Liver (tissue), 3 donors: ENCODE measurements around the gene TRMT10A.

Experiments
- EGR1 ChIP-seq, 2 donors: IDR thresholded peaks; 2 replicates each; pipeline ENCODE4 v1.6.1; 2016 to 2018; ENCODE audit warnings: antibody characterized with exemption in 2 of 2, low read depth in 2 of 2
- GABPA ChIP-seq, 2 donors: IDR thresholded peaks in 1 of 2; conservative IDR thresholded peaks in 1 of 2; 2 replicates each; pipeline ENCODE4 v1.6.1; 2016; ENCODE audit warnings: antibody characterized with exemption in 2 of 2, mild to moderate bottlenecking in 1 of 2, moderate library complexity in 1 of 2
- HNF4G ChIP-seq: IDR thresholded peaks from 2 replicates; pipeline ENCODE4 v1.6.1; 2016; ENCODE audit warnings: antibody characterized with exemption
- JUND ChIP-seq, 2 donors: IDR thresholded peaks; 2 replicates each; pipeline ENCODE4 v1.6.1; 2016; ENCODE audit warnings: antibody characterized with exemption in 2 of 2
- SP1 ChIP-seq: IDR thresholded peaks from 2 replicates; pipeline ENCODE4 v1.6.1; 2018; ENCODE audit warnings: antibody characterized with exemption, mild to moderate bottlenecking
- TF ChIP-seq, protein P1 (sequence below): fragments of 150-350 bp; IDR thresholded peaks from 2 replicates; pipeline ENCODE4 v1.5.1; 2017; ENCODE audit warnings: improper control_type of control experiment, low read depth, low read length; ENCODE audit not compliant: missing input control
- TF ChIP-seq, protein P2 (sequence below): IDR thresholded peaks from 2 replicates; pipeline ENCODE4 v1.6.1; 2016; ENCODE audit warnings: antibody characterized with exemption
- TF ChIP-seq, protein P3 (sequence below): IDR thresholded peaks from 2 replicates; pipeline ENCODE4 v1.6.1; 2016; ENCODE audit warnings: antibody characterized with exemption, mild to moderate bottlenecking
- donor health status: healthy.
- donor health status: healthy.

DNA sequence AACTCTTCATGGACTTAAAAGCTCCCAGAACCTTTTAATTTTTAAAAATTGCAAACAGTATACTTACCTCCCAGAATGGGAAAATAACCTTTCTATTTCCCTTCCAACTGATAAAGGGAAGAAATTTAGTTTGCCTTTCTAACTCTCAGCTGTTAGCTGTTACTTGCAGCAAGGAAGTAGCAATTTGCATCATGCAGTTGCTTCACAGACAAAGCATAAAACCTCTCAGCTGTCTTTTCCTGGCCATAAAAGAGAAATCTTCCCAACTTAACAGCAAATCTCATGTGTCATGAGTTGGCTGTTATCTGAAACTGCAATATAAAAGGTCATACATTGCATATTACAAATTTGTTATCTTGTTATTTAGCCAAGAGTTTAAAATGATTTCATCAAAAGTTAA lies 34.6 kb downstream of the TRMT10A start:
- TF ChIP-seq, protein P1, sequence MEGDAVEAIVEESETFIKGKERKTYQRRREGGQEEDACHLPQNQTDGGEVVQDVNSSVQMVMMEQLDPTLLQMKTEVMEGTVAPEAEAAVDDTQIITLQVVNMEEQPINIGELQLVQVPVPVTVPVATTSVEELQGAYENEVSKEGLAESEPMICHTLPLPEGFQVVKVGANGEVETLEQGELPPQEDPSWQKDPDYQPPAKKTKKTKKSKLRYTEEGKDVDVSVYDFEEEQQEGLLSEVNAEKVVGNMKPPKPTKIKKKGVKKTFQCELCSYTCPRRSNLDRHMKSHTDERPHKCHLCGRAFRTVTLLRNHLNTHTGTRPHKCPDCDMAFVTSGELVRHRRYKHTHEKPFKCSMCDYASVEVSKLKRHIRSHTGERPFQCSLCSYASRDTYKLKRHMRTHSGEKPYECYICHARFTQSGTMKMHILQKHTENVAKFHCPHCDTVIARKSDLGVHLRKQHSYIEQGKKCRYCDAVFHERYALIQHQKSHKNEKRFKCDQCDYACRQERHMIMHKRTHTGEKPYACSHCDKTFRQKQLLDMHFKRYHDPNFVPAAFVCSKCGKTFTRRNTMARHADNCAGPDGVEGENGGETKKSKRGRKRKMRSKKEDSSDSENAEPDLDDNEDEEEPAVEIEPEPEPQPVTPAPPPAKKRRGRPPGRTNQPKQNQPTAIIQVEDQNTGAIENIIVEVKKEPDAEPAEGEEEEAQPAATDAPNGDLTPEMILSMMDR: no peak
- TF ChIP-seq HNF4G: no peak
- no peak for TF ChIP-seq EGR1 (IDR thresholded peaks at IDR 0.05; ENCODE audit: low read depth in 2 of 2)
- no peak for TF ChIP-seq SP1
- TF ChIP-seq, protein P2, sequence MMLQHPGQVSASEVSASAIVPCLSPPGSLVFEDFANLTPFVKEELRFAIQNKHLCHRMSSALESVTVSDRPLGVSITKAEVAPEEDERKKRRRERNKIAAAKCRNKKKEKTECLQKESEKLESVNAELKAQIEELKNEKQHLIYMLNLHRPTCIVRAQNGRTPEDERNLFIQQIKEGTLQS: no peak
- TF ChIP-seq JUND (IDR thresholded peaks at IDR 0.05): no peak
- TF ChIP-seq GABPA (IDR thresholded peaks at IDR 0.05 in 1 of 2, conservative IDR thresholded peaks at IDR 0.05 in 1 of 2): no peak
- TF ChIP-seq, protein P3, sequence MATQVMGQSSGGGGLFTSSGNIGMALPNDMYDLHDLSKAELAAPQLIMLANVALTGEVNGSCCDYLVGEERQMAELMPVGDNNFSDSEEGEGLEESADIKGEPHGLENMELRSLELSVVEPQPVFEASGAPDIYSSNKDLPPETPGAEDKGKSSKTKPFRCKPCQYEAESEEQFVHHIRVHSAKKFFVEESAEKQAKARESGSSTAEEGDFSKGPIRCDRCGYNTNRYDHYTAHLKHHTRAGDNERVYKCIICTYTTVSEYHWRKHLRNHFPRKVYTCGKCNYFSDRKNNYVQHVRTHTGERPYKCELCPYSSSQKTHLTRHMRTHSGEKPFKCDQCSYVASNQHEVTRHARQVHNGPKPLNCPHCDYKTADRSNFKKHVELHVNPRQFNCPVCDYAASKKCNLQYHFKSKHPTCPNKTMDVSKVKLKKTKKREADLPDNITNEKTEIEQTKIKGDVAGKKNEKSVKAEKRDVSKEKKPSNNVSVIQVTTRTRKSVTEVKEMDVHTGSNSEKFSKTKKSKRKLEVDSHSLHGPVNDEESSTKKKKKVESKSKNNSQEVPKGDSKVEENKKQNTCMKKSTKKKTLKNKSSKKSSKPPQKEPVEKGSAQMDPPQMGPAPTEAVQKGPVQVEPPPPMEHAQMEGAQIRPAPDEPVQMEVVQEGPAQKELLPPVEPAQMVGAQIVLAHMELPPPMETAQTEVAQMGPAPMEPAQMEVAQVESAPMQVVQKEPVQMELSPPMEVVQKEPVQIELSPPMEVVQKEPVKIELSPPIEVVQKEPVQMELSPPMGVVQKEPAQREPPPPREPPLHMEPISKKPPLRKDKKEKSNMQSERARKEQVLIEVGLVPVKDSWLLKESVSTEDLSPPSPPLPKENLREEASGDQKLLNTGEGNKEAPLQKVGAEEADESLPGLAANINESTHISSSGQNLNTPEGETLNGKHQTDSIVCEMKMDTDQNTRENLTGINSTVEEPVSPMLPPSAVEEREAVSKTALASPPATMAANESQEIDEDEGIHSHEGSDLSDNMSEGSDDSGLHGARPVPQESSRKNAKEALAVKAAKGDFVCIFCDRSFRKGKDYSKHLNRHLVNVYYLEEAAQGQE: no peak
